Adrenal gland (tissue), 5 donors: Measurements from ENCODE around the gene BFSP1.
A peak's percentile ranks its signal among the peaks of the same experiment; 100 is the strongest.

Source experiments
- POLR2A ChIP-seq, 2 donors: fragments of 450-650 bp; IDR thresholded peaks; one replicate each; pipeline ENCODE4 v1.6.1; 2017; ENCODE audit warnings: antibody characterized with exemption in 2 of 2, mild to moderate bottlenecking in 2 of 2, moderate library complexity in 1 of 2
- TF ChIP-seq, protein P1 (sequence below), 6 experiments: fragments of 450-650 bp in 4 of 6; fragments of 200-600 bp in 2 of 6; sonication (generic) in 1 of 6; IDR thresholded peaks; 1 replicate in 5 of 6; 2 replicates in 1 of 6; pipeline versions ENCODE4 v1.5.1 to v1.8.0; 2016 to 2021; ENCODE audit warnings: antibody characterized with exemption in 6 of 6, mild to moderate bottlenecking in 2 of 6, moderate library complexity in 1 of 6
- donor health status: DM: no; HTN: no; CAD: no.

- TF ChIP-seq, protein P1, sequence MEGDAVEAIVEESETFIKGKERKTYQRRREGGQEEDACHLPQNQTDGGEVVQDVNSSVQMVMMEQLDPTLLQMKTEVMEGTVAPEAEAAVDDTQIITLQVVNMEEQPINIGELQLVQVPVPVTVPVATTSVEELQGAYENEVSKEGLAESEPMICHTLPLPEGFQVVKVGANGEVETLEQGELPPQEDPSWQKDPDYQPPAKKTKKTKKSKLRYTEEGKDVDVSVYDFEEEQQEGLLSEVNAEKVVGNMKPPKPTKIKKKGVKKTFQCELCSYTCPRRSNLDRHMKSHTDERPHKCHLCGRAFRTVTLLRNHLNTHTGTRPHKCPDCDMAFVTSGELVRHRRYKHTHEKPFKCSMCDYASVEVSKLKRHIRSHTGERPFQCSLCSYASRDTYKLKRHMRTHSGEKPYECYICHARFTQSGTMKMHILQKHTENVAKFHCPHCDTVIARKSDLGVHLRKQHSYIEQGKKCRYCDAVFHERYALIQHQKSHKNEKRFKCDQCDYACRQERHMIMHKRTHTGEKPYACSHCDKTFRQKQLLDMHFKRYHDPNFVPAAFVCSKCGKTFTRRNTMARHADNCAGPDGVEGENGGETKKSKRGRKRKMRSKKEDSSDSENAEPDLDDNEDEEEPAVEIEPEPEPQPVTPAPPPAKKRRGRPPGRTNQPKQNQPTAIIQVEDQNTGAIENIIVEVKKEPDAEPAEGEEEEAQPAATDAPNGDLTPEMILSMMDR (IDR thresholded peaks at IDR 0.05) = peak in 1 of 6 experiments; percentile 9
- peak in 1 of 2 donors; percentile 38 for TF ChIP-seq POLR2A (IDR thresholded peaks at IDR 0.05)
Measured at GRCh38 chr20:17530716-17531664, at the start of gene BFSP1.
